COR-L47 (cell line): ENCODE measurements around the gene ITGA4.
A peak's percentile ranks its signal among the peaks of the same experiment; 100 is the strongest.

Experiments used
- DNase-seq: peaks from one replicate; lab custom pipeline; 2025; lab: John Stamatoyannopoulos, UW

Gene ITGA4

GRCh38 chr2:181458871-181459270, 1.7 kb downstream of the ITGA4 start:
- DNase-seq, result no peak

- no peak for DNase-seq
Observed at GRCh38 chr2:181459621-181460021, 2.4 kb downstream of the ITGA4 start.

- no peak for DNase-seq
Observed at GRCh38 chr2:181461056-181461997, 4.1 kb downstream of the ITGA4 start.

GRCh38 chr2:181462033-181462432, 4.8 kb downstream of the ITGA4 start:
- DNase-seq, result no peak

GRCh38 chr2:181463588-181463987, 6.4 kb downstream of the ITGA4 start:
- DNase-seq, result no peak

GRCh38 chr2:181464966-181465365, 7.8 kb downstream of the ITGA4 start:
- no peak for DNase-seq

GRCh38 chr2:181465676-181466375, 8.6 kb downstream of the ITGA4 start:
- no peak for DNase-seq

- peak; percentile 40 for DNase-seq
Observed at GRCh38 chr2:181466661-181467576, 9.7 kb downstream of the ITGA4 start.

- DNase-seq, result no peak
Observed at GRCh38 chr2:181467966-181468707, 11.0 kb downstream of the ITGA4 start.

- no peak for DNase-seq
Observed at GRCh38 chr2:181468811-181469210, 11.6 kb downstream of the ITGA4 start.

- no peak for DNase-seq
Observed at GRCh38 chr2:181471226-181471625, 14.0 kb downstream of the ITGA4 start.

GRCh38 chr2:181471783-181472182, 14.6 kb downstream of the ITGA4 start:
- DNase-seq, result no peak

GRCh38 chr2:181472990-181473389, 15.8 kb downstream of the ITGA4 start:
- no peak for DNase-seq

GRCh38 chr2:181474222-181474881, 17.2 kb downstream of the ITGA4 start:
- no peak for DNase-seq

- DNase-seq, result no peak
Observed at GRCh38 chr2:181483211-181483610, 26.0 kb downstream of the ITGA4 start.

GRCh38 chr2:181483876-181484275, 26.7 kb downstream of the ITGA4 start:
- no peak for DNase-seq

- no peak for DNase-seq
Observed at GRCh38 chr2:181484851-181485637, 27.9 kb downstream of the ITGA4 start.

GRCh38 chr2:181485638-181485946, 28.4 kb downstream of the ITGA4 start:
- DNase-seq, result no peak

GRCh38 chr2:181499231-181499630, 42.0 kb downstream of the ITGA4 start:
- no peak for DNase-seq

GRCh38 chr2:181500201-181500600, 43.0 kb downstream of the ITGA4 start:
- DNase-seq, result no peak
